NCI-H526 (cell line): ENCODE data around the gene MBNL2.

Experiments used
- DNase-seq, 2 experiments: peaks; one replicate each; lab custom pipeline; 2025; lab: John Stamatoyannopoulos, UW

Gene MBNL2

DNA sequence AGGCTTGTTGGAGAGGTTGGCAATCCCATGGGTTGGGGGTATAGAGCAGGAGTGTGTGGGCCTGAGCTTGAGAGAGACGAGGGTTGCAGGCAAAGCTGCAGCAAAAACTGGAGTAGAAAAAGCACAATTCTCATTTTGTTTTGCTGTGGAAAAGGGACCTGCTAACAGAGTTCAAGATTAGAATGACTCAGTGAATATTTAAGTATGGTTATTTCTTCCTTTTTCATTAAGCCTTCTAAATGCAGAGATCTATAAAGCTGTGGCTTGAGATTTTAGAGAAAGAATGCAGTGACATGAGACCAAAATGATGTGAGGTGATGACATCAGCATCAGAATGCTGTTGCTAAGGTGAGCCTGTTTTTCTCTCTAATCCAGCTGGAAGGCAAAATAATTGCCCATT lies 10.8 kb upstream of the MBNL2 start:
- DNase-seq: no peak

GRCh38 chr13:97212004-97212403 lies 10.1 kb upstream of the MBNL2 start:
- no peak for DNase-seq

DNA sequence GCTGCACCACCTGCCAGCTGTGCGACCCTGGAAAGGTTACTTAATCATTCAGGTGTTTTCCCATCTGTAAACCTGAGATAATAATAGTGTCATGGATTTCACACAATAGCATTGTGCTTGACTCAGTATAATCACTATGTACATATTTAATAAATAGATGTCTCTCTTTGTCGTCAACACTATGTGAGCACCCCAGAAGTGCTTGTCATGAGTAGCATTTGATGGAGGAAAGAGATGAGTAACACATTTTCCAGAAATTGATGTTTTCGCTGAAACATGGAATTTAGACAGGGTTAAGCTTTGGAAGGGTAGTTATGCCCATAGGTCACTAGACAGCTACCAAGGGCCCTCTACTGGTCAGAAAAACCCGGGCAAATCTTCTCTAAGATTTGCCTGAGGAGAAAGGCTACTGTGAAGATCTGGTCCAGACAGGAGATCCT lies 9.5 kb upstream of the MBNL2 start:
- DNase-seq: peak; percentile 11 to 65

- DNase-seq: no peak
Observed at GRCh38 chr13:97214921-97215320, 7.2 kb upstream of the MBNL2 start.

- DNase-seq: no peak
Observed at GRCh38 chr13:97215325-97215724, 6.8 kb upstream of the MBNL2 start.

DNA sequence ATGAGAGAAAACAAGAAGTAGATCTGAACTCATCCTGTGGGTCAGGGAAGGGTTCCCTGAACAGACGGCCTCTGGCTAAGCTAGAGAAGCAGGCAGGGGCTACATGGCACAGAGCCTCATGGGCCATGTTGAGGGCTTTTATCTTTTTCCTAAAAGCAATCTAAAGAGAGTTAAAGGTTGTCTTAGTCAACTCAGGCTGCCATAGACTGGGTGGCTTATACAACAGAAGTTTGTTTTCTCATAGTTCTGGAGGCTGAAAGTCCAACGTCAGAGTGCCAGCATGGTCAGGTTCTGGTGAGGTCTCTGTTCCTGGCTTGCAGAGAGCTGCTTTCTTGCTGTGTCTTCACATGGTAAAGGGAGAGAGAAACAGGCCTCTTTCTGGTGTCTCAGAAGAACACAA lies 2.9 kb upstream of the MBNL2 start:
- DNase-seq: no peak

DNA sequence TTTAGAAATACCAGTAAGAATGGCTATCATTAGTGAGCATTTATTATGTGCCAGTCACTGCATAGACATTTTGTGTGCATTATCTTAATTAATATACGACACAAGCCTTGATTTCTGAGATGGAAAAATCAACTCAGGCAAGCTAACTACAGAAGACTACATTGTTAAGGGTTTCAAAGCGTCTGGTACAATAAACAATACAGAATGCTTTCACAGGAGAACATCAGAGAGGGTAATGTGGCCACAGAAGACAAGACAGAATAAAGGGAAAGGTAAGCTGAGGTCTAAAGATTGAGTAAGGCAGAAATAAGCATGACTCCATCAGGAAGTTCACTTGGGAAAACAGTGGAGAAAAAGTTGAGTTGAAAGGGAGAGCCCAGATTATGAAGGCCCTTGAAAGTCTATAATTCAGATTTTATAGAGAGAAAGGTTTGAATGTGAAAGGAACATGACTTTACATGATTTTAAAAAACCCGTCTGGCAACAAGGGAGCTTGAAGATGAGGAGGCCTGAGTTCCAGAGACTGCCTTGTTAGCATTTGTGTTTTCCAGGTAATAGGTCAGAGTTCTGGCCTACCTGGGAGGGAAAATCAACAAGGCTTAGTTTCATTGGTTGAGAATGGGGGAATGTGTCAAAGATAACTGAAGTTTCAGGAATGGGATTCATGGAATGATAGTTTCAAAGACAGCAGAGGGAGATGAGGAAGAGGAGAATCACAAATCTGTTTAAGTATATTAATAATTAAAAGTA lies 1.8 kb upstream of the MBNL2 start:
- no peak for DNase-seq

- no peak for DNase-seq
Observed at GRCh38 chr13:97221046-97221445, 1.1 kb upstream of the MBNL2 start.

- DNase-seq: peak in 1 of 2 experiments; percentile 34
Observed at GRCh38 chr13:97221466-97221865, 667 bp upstream of the MBNL2 start.

DNA sequence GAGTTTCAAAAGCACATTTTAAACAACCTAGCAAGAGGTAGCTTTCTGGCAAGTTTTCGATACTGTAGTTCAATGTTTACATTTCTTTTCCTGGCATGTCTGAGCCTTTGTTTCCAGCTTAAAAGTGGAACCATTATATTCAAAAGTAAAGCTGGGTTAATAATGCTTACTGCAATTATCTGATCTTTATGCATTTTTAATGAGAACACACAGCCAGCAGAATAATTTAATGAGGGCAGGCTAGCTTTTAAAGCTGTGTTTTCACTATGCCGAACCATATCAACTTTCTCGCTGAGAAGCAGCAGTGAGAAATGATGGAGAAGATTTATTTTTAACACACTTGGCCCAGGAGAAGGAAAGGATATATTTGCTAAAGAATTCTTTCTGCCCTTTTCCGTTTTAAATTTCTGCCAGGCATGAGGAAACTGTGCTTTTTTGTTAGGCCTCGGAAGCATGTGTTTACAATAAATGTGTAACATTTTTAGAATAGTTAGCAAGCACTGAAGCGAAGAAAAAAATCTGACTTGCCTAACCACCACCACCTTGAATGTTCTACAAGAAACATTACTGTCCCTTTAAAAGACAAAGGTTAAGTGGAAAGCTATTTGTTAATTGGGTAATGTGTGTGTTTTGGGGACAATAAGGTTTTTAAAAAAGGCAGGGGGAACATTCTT lies 1.0 kb downstream of the MBNL2 start:
- DNase-seq: peak in 1 of 2 experiments; percentile 18

DNA sequence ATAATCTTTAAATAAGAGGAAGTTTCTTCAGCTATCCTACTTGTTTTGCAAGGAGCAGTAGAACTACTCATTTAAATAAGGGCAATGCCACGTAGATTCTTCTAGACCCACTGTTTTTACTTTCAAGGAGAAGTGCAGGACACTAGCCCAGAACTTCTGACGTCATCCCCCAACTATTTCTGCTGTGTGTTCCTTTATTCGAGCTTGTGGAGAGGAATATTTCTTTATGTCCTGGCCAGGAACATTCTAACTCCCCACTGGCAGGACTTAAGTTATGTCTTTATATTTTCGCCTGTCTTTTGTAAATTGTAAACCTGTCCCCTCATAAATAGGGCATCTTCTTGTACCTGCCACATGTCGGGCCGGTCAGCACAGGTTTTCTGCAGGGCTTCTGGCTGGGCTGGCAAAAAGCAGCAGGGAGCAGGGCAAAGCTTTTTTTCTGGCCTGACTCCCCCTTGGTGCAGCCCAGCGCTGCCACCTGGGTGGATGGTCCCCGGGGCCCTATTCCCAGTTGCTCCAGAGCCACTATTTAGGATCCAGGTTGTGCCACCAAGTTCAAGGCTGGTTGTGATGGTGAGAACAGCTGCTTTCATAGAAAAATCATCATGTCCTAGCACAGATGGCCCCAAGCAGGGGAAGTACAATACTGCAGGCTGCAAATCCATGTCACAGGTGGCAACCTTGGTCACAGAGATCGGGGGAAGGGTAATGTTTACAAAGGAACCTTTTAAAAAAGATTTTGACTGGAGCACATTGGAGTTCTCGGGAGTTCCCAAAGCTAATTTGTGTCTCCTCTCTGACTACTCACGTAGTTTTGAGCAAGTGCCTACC lies 1.8 kb downstream of the MBNL2 start:
- DNase-seq: peak; percentile 70 to 76

DNA sequence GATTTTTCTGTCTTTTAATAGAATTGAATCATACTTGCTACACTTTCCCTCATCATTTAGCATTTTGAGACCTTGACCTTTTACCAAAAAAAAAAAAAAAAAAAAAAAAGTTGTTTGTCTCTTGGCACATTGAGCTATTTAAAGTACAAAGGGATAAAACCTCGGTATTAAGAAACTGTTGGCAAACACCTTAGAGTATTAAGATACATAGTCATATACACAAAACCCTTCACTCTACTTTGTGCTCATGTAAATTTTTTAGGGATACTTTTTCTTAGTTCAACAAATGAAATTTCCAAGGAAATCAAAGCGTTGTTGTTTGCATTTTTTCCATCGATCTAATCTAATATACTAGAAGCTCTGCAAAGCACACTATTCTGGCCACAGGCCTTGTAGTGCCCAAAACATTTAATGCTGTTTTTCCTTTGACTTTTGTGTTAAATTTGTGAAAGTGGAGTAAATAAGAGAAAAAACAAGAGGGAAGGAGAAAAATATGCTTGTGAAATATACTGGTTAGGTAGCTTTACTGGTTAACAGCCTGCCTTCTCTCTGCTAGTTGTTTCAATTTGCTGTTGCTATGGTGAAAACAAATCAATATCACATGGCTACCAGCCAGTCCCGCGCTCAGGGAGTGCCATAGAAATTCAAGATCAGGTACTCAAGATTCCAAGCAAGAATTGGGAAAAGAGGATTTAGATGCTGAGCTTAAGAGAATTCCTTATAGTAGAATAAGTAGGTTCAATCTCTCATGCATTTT lies 2.6 kb downstream of the MBNL2 start:
- peak; percentile 46 to 80 for DNase-seq

DNA sequence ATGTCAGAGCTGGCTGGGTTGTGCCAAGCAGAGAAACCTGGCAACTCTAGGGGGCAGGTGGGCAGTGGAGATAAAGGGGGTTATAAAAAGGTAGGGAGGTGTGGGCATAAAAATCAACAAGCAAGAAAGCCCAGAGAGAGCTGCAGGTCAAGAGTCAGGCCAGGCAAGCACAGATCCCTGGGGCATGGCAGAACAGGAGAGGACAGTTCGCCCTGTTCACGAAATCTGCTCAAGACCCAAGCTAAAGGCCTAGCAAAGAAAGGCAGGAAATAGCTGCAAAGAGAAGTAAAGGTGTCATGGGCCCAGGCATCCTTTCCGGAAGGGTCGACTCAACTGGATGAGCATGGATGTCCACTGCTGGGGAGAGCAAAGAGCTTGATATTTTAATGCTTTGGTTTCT lies 3.4 kb downstream of the MBNL2 start:
- DNase-seq: peak in 1 of 2 experiments; percentile 47

DNA sequence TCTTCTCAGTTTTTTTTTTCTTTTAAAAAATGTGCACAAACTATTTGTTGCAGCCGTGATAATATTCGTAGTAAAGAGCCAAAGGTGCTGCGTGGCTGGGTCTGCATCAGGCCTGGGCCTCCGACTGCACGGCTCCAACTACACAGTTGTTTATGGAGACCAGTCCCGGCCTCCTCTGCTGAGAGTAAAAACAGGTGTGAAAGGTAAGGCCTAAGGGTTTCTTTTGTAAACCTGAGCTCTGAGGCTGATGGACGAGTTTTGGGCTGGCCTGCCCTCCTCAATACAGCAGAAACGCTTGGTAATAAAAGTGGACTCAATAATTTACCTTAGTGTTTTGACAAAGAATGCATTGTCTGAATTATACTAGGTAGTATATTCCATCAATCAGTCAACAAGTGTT lies 3.9 kb downstream of the MBNL2 start:
- peak; percentile 83 to 90 for DNase-seq

- DNase-seq: peak; percentile 71 to 78
Observed at GRCh38 chr13:97226788-97227627, 4.9 kb downstream of the MBNL2 start.

DNA sequence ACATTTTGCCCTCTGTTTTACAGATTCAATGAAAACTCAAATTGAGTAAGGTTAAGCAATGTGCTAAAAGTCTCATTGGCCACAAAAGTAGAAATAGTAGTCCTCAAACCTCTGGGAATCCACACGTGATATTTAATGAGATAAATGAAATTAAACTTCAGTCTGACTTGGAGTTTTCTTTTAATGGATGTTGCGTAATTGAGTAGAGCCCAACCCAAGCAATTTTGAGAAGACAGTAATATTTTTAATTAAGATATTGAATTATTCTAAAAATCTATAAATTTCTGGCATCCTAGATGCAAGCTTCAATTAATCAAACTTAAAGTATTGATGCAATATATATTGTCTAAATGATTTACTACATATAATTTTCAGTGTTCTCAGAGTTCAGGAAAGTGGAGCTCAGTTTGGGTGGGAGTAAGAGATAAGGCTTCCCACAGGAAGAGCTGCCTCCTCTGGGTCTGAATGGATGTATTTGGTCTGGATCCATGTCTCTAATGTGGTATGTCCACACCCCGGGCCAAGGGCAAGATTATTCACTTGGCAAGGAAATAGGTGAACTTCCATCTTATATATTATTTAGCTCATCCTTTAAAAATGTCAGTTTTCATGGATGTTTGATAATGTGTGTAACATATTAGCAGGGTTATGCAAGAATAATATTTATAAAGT lies 6.9 kb downstream of the MBNL2 start:
- no peak for DNase-seq

GRCh38 chr13:97229699-97230098 lies 7.6 kb downstream of the MBNL2 start:
- DNase-seq: no peak

GRCh38 chr13:97231118-97231828 lies 9.1 kb downstream of the MBNL2 start:
- DNase-seq: no peak

- no peak for DNase-seq
Observed at GRCh38 chr13:97231829-97232196, 9.7 kb downstream of the MBNL2 start.

GRCh38 chr13:97233499-97233898 lies 11.4 kb downstream of the MBNL2 start:
- DNase-seq: no peak
